ENCODE results near the gene ASIC4. TPM values are rescaled to one million over a fixed set of nuclear protein-coding genes. Genes with fewer than 3 reads are reported as not detected.
A peak's percentile ranks its signal among the peaks of the same experiment; 100 is the strongest.

Gene ASIC4
- total and polyA plus RNA-seq, 9 of the 15 experiments (the other 6 are each of a cell fraction or from before 2014, with no cell fraction given): 0.07 to 19.2 (median 4.8) TPM

GRCh38 chr2:219516888-219517287, 2.6 kb downstream of the ASIC4 start:
- Histone ChIP-seq H4K20me1 (replicated peaks; ENCODE audit: control insufficient read depth, insufficient read depth, low read length) (no peaks in the 10 kb centered on the region), H3K4me2 (ENCODE audit: insufficient read depth, low read length) (peak overlapping the region; percentile 78), H3K4me1 (replicated peaks in 1 of 2; ENCODE audit: control insufficient read depth in 2 of 2, insufficient read depth in 2 of 2, low read length in 2 of 2) (peaks cover 71 to 91% of the 10 kb centered on the region in 2 experiments), H3K9ac (ENCODE audit: insufficient read depth in 1 of 2, low read depth in 2 of 2, low read length in 2 of 2) (peak overlapping the region; percentile 39 to 85), H3K36me3 (ENCODE audit: control insufficient read depth, insufficient read depth, low read length) (peaks cover 16% of the 10 kb centered on the region; the same call in 2 of the 3 replicates), H3K9me1 (ENCODE audit: control insufficient read depth, insufficient read depth, low read length) (peaks cover 3% of the 10 kb centered on the region), H2AFZ (ENCODE audit: low read depth, low read length) (no peak overlapping the region), H3K27ac (ENCODE audit: extremely low read depth, low read depth, low read length) (peak overlapping the region; percentile 32; the same call in 2 of the 3 replicates), H3K79me2 (ENCODE audit: control insufficient read depth, insufficient read depth, low read length) (peaks cover 68% of the 10 kb centered on the region), H3K4me3 (peak overlapping the region; percentile 38), H3K27me3 (ENCODE audit: control insufficient read depth in 2 of 2, insufficient read depth in 2 of 2, low read length in 2 of 2) (no peaks in the 10 kb centered on the region), H3K9me3 (replicated peaks; ENCODE audit: control insufficient read depth, insufficient read depth, low read depth, low read length) (no peaks in the 10 kb centered on the region)
- in situ Hi-C loops (cut with MboI): no loop called here
- no peak for TF ChIP-seq NEUROD1 (IDR thresholded peaks at IDR 0.05; ENCODE audit: borderline replicate concordance, low read depth, low read length, partially characterized antibody)
- no peak for TF ChIP-seq FOXK2 (conservative IDR thresholded peaks at IDR 0.05 in 1 of 2, IDR thresholded peaks at IDR 0.05 in 1 of 2; ENCODE audit: low read depth in 2 of 2)
- no peak for TF ChIP-seq HLTF (IDR thresholded peaks at IDR 0.05)
- no peak for TF ChIP-seq MAFF (IDR thresholded peaks at IDR 0.05; ENCODE audit: low read length)
- TF ChIP-seq SNIP1 (IDR thresholded peaks at IDR 0.05; ENCODE audit: low read depth): no peak
- no peak for TF ChIP-seq ZNF583 (CRISPR knock-in tag; IDR thresholded peaks at IDR 0.05)
- TF ChIP-seq HDAC6 (IDR thresholded peaks at IDR 0.05; ENCODE audit: low read depth, low read length): no peak
- no peak for TF ChIP-seq MTF1 (CRISPR knock-in tag; IDR thresholded peaks at IDR 0.05; ENCODE audit: borderline replicate concordance)
- no peak for TF ChIP-seq GABPA (tag; conservative IDR thresholded peaks at IDR 0.05; ENCODE audit: low read depth)
- POLR2A ChIA-PET: interaction anchor here (1.0 to 1.4 kb wide), 2 partner anchors 18 to 40 kb away, joined by 4 read pairs; partner anchors contain the start of gene GMPPA
- BruUV-seq (replicated peaks): no TSS peak
- CTCF ChIA-PET (ENCODE audit: low intra/inter-chr PET ratio): no interaction called here
- 20% methylated on average over 4 of the region's 7 CpGs for WGBS (ENCODE audit: insufficient coverage, low coverage, missing lambda C conversion rate)
- ATAC-seq (no peak), DNase-seq (ENCODE audit: extremely low read depth in 1 of 4, low spot score in 3 of 4) (no peak), FAIRE-seq (no peak)
- intact Hi-C loops (cut with micrococcal nuclease): no loop called here

Data from K562 (cell line).